HG03558 (cell line): ENCODE results near the gene GNAS-AS1.

ENCODE experiments used
- ATAC-seq: cut with Tn5 transposase; IDR thresholded peaks from one replicate; pipeline ENCODE4 v1.9.1; 2021; ENCODE audit warnings: moderate number of reproducible peaks; ENCODE audit not compliant: unreplicated experiment; ENCODE audit errors: extremely low read depth

The GNAS-AS1 gene

GRCh38 chr20:58888103-58888502, 37.4 kb upstream of the GNAS-AS1 start:
- ATAC-seq: no peak

GRCh38 chr20:58886546-58886945, 35.8 kb upstream of the GNAS-AS1 start:
- ATAC-seq: no peak

GRCh38 chr20:58884966-58885365, 34.3 kb upstream of the GNAS-AS1 start:
- ATAC-seq: no peak

GRCh38 chr20:58883241-58883691, 32.6 kb upstream of the GNAS-AS1 start:
- ATAC-seq: no peak

- no peak for ATAC-seq
Observed at GRCh38 chr20:58882704-58883089, 32.0 kb upstream of the GNAS-AS1 start.

- no peak for ATAC-seq
Observed at GRCh38 chr20:58880994-58881752, 30.5 kb upstream of the GNAS-AS1 start.

- ATAC-seq: no peak
Observed at GRCh38 chr20:58880441-58880840, 29.7 kb upstream of the GNAS-AS1 start.

- ATAC-seq: no peak
Observed at GRCh38 chr20:58878399-58878798, 27.7 kb upstream of the GNAS-AS1 start.

- ATAC-seq: no peak
Observed at GRCh38 chr20:58877976-58878360, 27.3 kb upstream of the GNAS-AS1 start.

GRCh38 chr20:58877050-58877975, 26.6 kb upstream of the GNAS-AS1 start:
- no peak for ATAC-seq

- ATAC-seq: no peak
Observed at GRCh38 chr20:58876437-58876836, 25.7 kb upstream of the GNAS-AS1 start.

GRCh38 chr20:58875541-58876134, 24.9 kb upstream of the GNAS-AS1 start:
- ATAC-seq: no peak

GRCh38 chr20:58875111-58875510, 24.4 kb upstream of the GNAS-AS1 start:
- ATAC-seq: no peak

GRCh38 chr20:58874469-58874868, 23.8 kb upstream of the GNAS-AS1 start:
- ATAC-seq: no peak

- ATAC-seq: no peak
Observed at GRCh38 chr20:58871533-58872102, 20.9 kb upstream of the GNAS-AS1 start.

GRCh38 chr20:58870293-58871014, 19.8 kb upstream of the GNAS-AS1 start:
- ATAC-seq: no peak

GRCh38 chr20:58869662-58870227, 19.0 kb upstream of the GNAS-AS1 start:
- ATAC-seq: no peak

GRCh38 chr20:58868795-58869194, 18.1 kb upstream of the GNAS-AS1 start:
- ATAC-seq: no peak

- no peak for ATAC-seq
Observed at GRCh38 chr20:58867211-58867610, 16.5 kb upstream of the GNAS-AS1 start.

- ATAC-seq: no peak
Observed at GRCh38 chr20:58865843-58866242, 15.1 kb upstream of the GNAS-AS1 start.
